T-cell (primary cell): ENCODE results near the gene GJA4. TPM values are rescaled to one million over a fixed set of nuclear protein-coding genes. Genes with fewer than 3 reads are reported as not detected.
"Not testable (repeated sequence)": the region's sequence is repeated elsewhere in the genome, so short reads cannot be mapped to it uniquely, and the experiment has no call there.

Experiments used
- ATAC-seq, 4 experiments: fragments of 200-7000 bp in 3 of 4; fragments of 150-1000 bp in 1 of 4; cut with Tn5 transposase; replicated peaks in 1 of 4; 1 replicate in 3 of 4; 2 replicates in 1 of 4; pipeline ENCODE4 v1.10.0; 2021; ENCODE audit warnings: moderate library complexity in 3 of 4, mild to moderate bottlenecking in 2 of 4, moderate number of reproducible peaks in 1 of 4
- CTCF ChIA-PET, 2 donors: fragments of 300-600 bp; sonication (Branson Sonifier 250); formaldehyde crosslinking; loops; one replicate each; lab custom pipeline; 2022; ENCODE audit warnings: antibody characterized with exemption in 2 of 2; lab: Charles Lee
- POLR2A ChIA-PET, 2 donors: fragments of 300-600 bp; sonication (Branson Sonifier 250); formaldehyde crosslinking; loops; one replicate each; lab custom pipeline; 2022; ENCODE audit warnings: antibody characterized with exemption in 2 of 2; lab: Charles Lee
- DNase-seq, 35 experiments: peaks; one replicate each; pipeline versions ENCODE4 v3.0.0 to v3.0.0-alpha.2; 2013 to 2023
- H3K27ac ChIP-seq: one replicate; pipeline ENCODE4 v1.5.1; 2013; ENCODE audit warnings: low read length
- H3K27me3 ChIP-seq, 2 experiments: replicated peaks in 1 of 2; 1 replicate in 1 of 2; 2 replicates in 1 of 2; pipeline versions ENCODE4 v1.6.1 to v1.7.0; 2013; ENCODE audit warnings: low read length in 1 of 2, mixed read lengths in 1 of 2; ENCODE audit not compliant: control insufficient read depth in 2 of 2, insufficient read depth in 2 of 2; ENCODE audit errors: extremely low read depth in 1 of 2
- H3K36me3 ChIP-seq, 2 donors: 1 replicate in 1 of 2; 2 replicates in 1 of 2; pipeline versions ENCODE4 v1.6.1 to v1.7.0; 2013; ENCODE audit warnings: low read length in 1 of 2; ENCODE audit not compliant: control insufficient read depth in 2 of 2, insufficient read depth in 1 of 2; ENCODE audit errors: extremely low read depth in 1 of 2
- H3K4me1 ChIP-seq, 2 experiments: 1 replicate in 1 of 2; 2 replicates in 1 of 2; pipeline versions ENCODE4 v1.6.1 to v1.7.0; 2013; ENCODE audit warnings: low read length in 2 of 2, mixed read lengths in 1 of 2; ENCODE audit not compliant: insufficient read depth in 2 of 2, control insufficient read depth in 1 of 2; ENCODE audit errors: extremely low read depth in 1 of 2
- H3K4me3 ChIP-seq, 2 donors: 1 replicate in 1 of 2; 2 replicates in 1 of 2; pipeline versions ENCODE4 v1.5.1 to v1.7.0; 2013; ENCODE audit warnings: mild to moderate bottlenecking in 2 of 2, low read length in 1 of 2, moderate library complexity in 1 of 2; ENCODE audit not compliant: control insufficient read depth in 1 of 2; ENCODE audit errors: extremely low read depth in 1 of 2
- H3K9me3 ChIP-seq: 2 replicates; pipeline ENCODE4 v1.7.0; 2013
- H3K27ac Mint-ChIP-seq, 2 donors: one replicate each; pipeline ENCODE4 v1.8.0; 2020 to 2021; ENCODE audit warnings: mild to moderate bottlenecking in 2 of 2, mixed read lengths in 2 of 2
- H3K27me3 Mint-ChIP-seq, 2 donors: one replicate each; pipeline ENCODE4 v1.8.0; 2021 to 2022; ENCODE audit warnings: mixed read lengths in 2 of 2
- H3K36me3 Mint-ChIP-seq: one replicate; pipeline ENCODE4 v1.8.0; 2021; ENCODE audit warnings: mixed read lengths
- H3K4me1 Mint-ChIP-seq, 3 donors: one replicate each; pipeline ENCODE4 v1.8.0; 2020 to 2022; ENCODE audit warnings: mixed read lengths in 3 of 3, mild to moderate bottlenecking in 1 of 3
- H3K4me3 Mint-ChIP-seq, 3 donors: one replicate each; pipeline ENCODE4 v1.8.0; 2020 to 2022; ENCODE audit warnings: mild to moderate bottlenecking in 3 of 3, mixed read lengths in 3 of 3, moderate library complexity in 3 of 3
- H3K9me3 Mint-ChIP-seq, 3 donors: one replicate each; pipeline ENCODE4 v1.8.0; 2020 to 2022; ENCODE audit warnings: mixed read lengths in 3 of 3
- WGBS: methylation state at CpG from one replicate; pipeline ENCODE4 v1.1.5; 2013; ENCODE audit warnings: missing lambda C conversion rate; ENCODE audit not compliant: insufficient coverage; 5-methylcytosine and 5-hydroxymethylcytosine counted together
- total RNA-seq, 35 experiments: library from RNA in 6 of 35; stranded (reverse) in 6 of 35; fragments of 120-200 nt in 1 of 35; gene quantifications; one replicate each; pipeline versions ENCODE4 v1.2.1 to v1.2.4 and lab custom pipeline; 2013 to 2026

Gene GJA4
- total RNA-seq, 5 donors from 2014 or later (not counting 1 experiment from before 2014, with no cell fraction given) = not detected

DNA sequence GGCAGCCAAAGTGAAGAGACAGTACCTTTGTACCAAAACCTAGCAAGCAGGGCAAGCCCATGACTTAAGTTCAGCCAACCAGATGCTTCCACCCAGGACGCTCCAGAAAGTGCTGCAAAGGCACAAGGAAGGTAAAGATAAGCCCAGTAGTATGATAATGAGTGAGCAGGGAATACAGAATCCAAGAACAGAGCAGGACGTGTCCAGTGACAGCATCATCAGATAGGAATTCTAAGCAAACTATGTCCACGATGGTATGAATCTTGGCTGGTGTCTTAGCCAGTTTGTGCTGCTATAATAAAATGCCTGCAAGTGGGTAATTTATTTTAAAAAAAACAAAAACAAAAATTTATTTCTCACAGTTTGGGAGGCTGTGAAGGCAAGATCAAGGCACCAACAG is 13.6 kb downstream of the GJA4 start:
- ChIA-PET POLR2A (no interaction called here), CTCF (no interaction called here)
- H3K4me3 Mint-ChIP-seq = no peak overlapping the region
- no peaks in the 10 kb centered on the region for H3K27me3 Mint-ChIP-seq
- H3K27ac Mint-ChIP-seq = no peak overlapping the region
- Histone ChIP-seq H3K36me3 (no peaks in the 10 kb centered on the region), H3K27ac (no peak overlapping the region), H3K27me3 (no peaks in the 10 kb centered on the region), H3K9me3 (no peaks in the 10 kb centered on the region), H3K4me1 (no peaks in the 10 kb centered on the region), H3K4me3 (no peak overlapping the region)
- peaks cover 25% of the 10 kb centered on the region for H3K36me3 Mint-ChIP-seq
- peaks cover 4 to 14% (median 6%) of the 10 kb centered on the region in 3 donors for H3K9me3 Mint-ChIP-seq
- ATAC-seq (no peak), DNase-seq (no peak)
- WGBS = 54% methylated on average over 2 of the region's 3 CpGs
- peaks cover 0 to 6% (median 0%) of the 10 kb centered on the region in 3 donors for H3K4me1 Mint-ChIP-seq

GRCh38 chr1:34808051-34808810 is 15.4 kb downstream of the GJA4 start:
- Histone ChIP-seq H3K4me1 (no peaks in the 10 kb centered on the region), H3K4me3 (no peak overlapping the region), H3K36me3 (no peaks in the 10 kb centered on the region), H3K9me3 (no peaks in the 10 kb centered on the region), H3K27me3 (no peaks in the 10 kb centered on the region), H3K27ac (no peak overlapping the region)
- no peak overlapping the region for H3K27ac Mint-ChIP-seq
- no peak overlapping the region for H3K4me3 Mint-ChIP-seq
- POLR2A ChIA-PET = no interaction called here
- H3K9me3 Mint-ChIP-seq = peaks cover 4 to 13% (median 6%) of the 10 kb centered on the region in 3 donors
- ATAC-seq = no peak
- peaks cover 22% of the 10 kb centered on the region for H3K36me3 Mint-ChIP-seq
- peaks cover 0 to 6% (median 0%) of the 10 kb centered on the region in 3 donors for H3K4me1 Mint-ChIP-seq
- no peaks in the 10 kb centered on the region for H3K27me3 Mint-ChIP-seq
- CTCF ChIA-PET = no interaction called here
- no peak for DNase-seq
- 88% methylated on average over 8 of the region's 9 CpGs for WGBS

- POLR2A ChIA-PET, H3K4me1 Mint-ChIP-seq: not testable (repeated sequence)
These were observed 18.0 kb downstream of the GJA4 start for GRCh38 chr1:34810781-34811180.

GRCh38 chr1:34816332-34816731 is 23.5 kb downstream of the GJA4 start:
- no peak overlapping the region for H3K27ac ChIP-seq
- H3K4me1 Mint-ChIP-seq = no peaks in the 10 kb centered on the region
- H3K9me3 Mint-ChIP-seq = no peaks in the 10 kb centered on the region
- H3K36me3 Mint-ChIP-seq = peaks cover 11% of the 10 kb centered on the region
- H3K36me3 ChIP-seq = no peaks in the 10 kb centered on the region
- CTCF ChIA-PET = interaction anchor here in 1 of 2 donors (0.6 kb wide), 1 partner anchor 329 kb away, joined by 3 read pairs; no protein-coding TSS in a partner anchor
- no peaks in the 10 kb centered on the region for H3K27me3 ChIP-seq
- POLR2A ChIA-PET = no interaction called here
- no peaks in the 10 kb centered on the region for H3K27me3 Mint-ChIP-seq
- H3K9me3 ChIP-seq = no peaks in the 10 kb centered on the region
- H3K27ac Mint-ChIP-seq = no peak overlapping the region
- H3K4me1 ChIP-seq = no peaks in the 10 kb centered on the region
- H3K4me3 ChIP-seq = no peak overlapping the region
- H3K4me3 Mint-ChIP-seq = no peak overlapping the region
- no peak for DNase-seq
- ATAC-seq = no peak

More at GRCh38 chr1:34810781-34811180, 18.0 kb downstream of the GJA4 start:
- H3K27me3 ChIP-seq, H3K27ac ChIP-seq, H3K9me3 Mint-ChIP-seq, ATAC-seq, H3K4me3 Mint-ChIP-seq, H3K27me3 Mint-ChIP-seq, H3K36me3 ChIP-seq, H3K4me1 ChIP-seq, H3K4me3 ChIP-seq, H3K9me3 ChIP-seq, H3K27ac Mint-ChIP-seq, CTCF ChIA-PET, DNase-seq: not testable (repeated sequence)
- peaks cover 25% of the 10 kb centered on the region for H3K36me3 Mint-ChIP-seq
- WGBS = no CpG with 5 or more reads among the region's 3 CpGs

- H3K27me3 Mint-ChIP-seq = no peaks in the 10 kb centered on the region
- no CpG with 5 or more reads among the region's 3 CpGs for WGBS
- Histone ChIP-seq H3K4me3 (no peak overlapping the region), H3K36me3 (no peaks in the 10 kb centered on the region), H3K9me3 (no peaks in the 10 kb centered on the region), H3K4me1 (no peaks in the 10 kb centered on the region), H3K27me3 (no peaks in the 10 kb centered on the region), H3K27ac (no peak overlapping the region)
- ATAC-seq (no peak), DNase-seq (no peak)
- no peaks in the 10 kb centered on the region for H3K9me3 Mint-ChIP-seq
- H3K4me1 Mint-ChIP-seq = no peaks in the 10 kb centered on the region
- ChIA-PET CTCF (interaction anchor here in 1 of 2 donors (0.6 kb wide), 1 partner anchor 330 kb away, joined by 3 read pairs; no protein-coding TSS in a partner anchor), POLR2A (no interaction called here)
- H3K27ac Mint-ChIP-seq = no peak overlapping the region
- peaks cover 15% of the 10 kb centered on the region for H3K36me3 Mint-ChIP-seq
- no peak overlapping the region for H3K4me3 Mint-ChIP-seq
These were observed 24.0 kb downstream of the GJA4 start for GRCh38 chr1:34816778-34817177.

- H3K9me3 Mint-ChIP-seq, H3K27me3 ChIP-seq, H3K27me3 Mint-ChIP-seq, H3K4me1 Mint-ChIP-seq, H3K36me3 ChIP-seq, H3K4me1 ChIP-seq, H3K4me3 Mint-ChIP-seq, POLR2A ChIA-PET, H3K4me3 ChIP-seq, ATAC-seq, H3K27ac Mint-ChIP-seq, DNase-seq, H3K9me3 ChIP-seq, CTCF ChIA-PET, H3K27ac ChIP-seq: not testable (repeated sequence)
- peaks cover 17% of the 10 kb centered on the region for H3K36me3 Mint-ChIP-seq
- WGBS = no CpG with 5 or more reads among the region's 2 CpGs
These were observed 26.1 kb downstream of the GJA4 start for GRCh38 chr1:34818862-34819261.
